ENCODE measurements around the gene TMEM182.

DNA sequence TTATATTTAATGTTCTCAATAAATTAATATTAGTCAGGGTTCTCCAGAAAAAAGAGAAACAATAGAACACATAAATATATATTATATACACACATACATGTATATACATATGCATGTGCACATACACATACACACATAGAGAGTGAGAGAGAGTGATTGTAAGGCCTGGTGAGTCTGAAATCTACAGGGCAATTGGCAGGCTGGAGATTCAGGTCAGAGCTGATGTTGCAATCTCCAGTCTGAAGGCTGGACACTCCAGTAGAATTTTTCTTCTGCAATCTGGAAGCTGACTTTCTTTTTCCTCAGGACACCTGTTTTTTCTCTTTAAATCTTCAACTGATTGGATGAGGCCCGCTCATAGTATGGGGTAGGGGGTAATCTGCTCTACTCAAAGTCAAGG lies 3.2 kb downstream of the TMEM182 start:
- TF ChIP-seq CTCF (IDR thresholded peaks at IDR 0.05) (no peak), CREB1 (CRISPR knock-in tag; IDR thresholded peaks at IDR 0.05) (no peak), TEAD4 (CRISPR knock-in tag; IDR thresholded peaks at IDR 0.05) (no peak), ELF4 (CRISPR knock-in tag; IDR thresholded peaks at IDR 0.05; ENCODE audit: low read depth) (no peak)
- TF ChIP-seq, protein P1, sequence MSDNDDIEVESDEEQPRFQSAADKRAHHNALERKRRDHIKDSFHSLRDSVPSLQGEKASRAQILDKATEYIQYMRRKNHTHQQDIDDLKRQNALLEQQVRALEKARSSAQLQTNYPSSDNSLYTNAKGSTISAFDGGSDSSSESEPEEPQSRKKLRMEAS (CRISPR knock-in tag; IDR thresholded peaks at IDR 0.05): no peak
- TF ChIP-seq, protein P2, sequence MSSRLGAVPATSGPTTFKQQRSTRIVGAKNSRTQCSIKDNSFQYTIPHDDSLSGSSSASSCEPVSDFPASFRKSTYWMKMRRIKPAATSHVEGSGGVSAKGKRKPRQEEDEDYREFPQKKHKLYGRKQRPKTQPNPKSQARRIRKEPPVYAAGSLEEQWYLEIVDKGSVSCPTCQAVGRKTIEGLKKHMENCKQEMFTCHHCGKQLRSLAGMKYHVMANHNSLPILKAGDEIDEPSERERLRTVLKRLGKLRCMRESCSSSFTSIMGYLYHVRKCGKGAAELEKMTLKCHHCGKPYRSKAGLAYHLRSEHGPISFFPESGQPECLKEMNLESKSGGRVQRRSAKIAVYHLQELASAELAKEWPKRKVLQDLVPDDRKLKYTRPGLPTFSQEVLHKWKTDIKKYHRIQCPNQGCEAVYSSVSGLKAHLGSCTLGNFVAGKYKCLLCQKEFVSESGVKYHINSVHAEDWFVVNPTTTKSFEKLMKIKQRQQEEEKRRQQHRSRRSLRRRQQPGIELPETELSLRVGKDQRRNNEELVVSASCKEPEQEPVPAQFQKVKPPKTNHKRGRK (CRISPR knock-in tag; IDR thresholded peaks at IDR 0.05; ENCODE audit: borderline replicate concordance): no peak
